GM23248 (cell line): Measurements from ENCODE around the gene REPS1. TPM values are rescaled to one million over a fixed set of nuclear protein-coding genes. Genes with fewer than 3 reads are reported as not detected.

ENCODE experiments used
- DNase-seq: peaks from one replicate; pipeline ENCODE4 v3.0.0-alpha.2; 2015
- H2AFZ ChIP-seq: fragments of 200-600 bp; sonication (generic); 2 replicates; pipeline ENCODE4 v1.6.1; 2016; ENCODE audit warnings: antibody characterized with exemption
- H3F3A ChIP-seq: fragments of 200-600 bp; sonication (generic); 2 replicates; pipeline ENCODE4 v1.6.1; 2016; ENCODE audit warnings: mild to moderate bottlenecking, antibody characterized with exemption, mixed run types; ENCODE audit not compliant: insufficient read depth
- H3K27ac ChIP-seq: fragments of 200-600 bp; sonication (generic); 2 replicates; pipeline ENCODE4 v1.5.1; 2016; ENCODE audit warnings: mild to moderate bottlenecking
- H3K27me3 ChIP-seq: fragments of 200-600 bp; sonication (generic); replicated peaks from 2 replicates; pipeline ENCODE4 v1.6.1; 2016; ENCODE audit warnings: mild to moderate bottlenecking; ENCODE audit not compliant: insufficient read depth
- H3K36me3 ChIP-seq: fragments of 200-600 bp; sonication (generic); 2 replicates; pipeline ENCODE4 v1.6.1; 2016; ENCODE audit warnings: low read depth, mild to moderate bottlenecking
- H3K4me1 ChIP-seq: fragments of 200-600 bp; sonication (generic); 2 replicates; pipeline ENCODE4 v1.6.1; 2016; ENCODE audit warnings: mild to moderate bottlenecking; ENCODE audit not compliant: insufficient read depth
- H3K4me2 ChIP-seq: fragments of 200-600 bp; sonication (generic); one replicate; pipeline ENCODE4 v1.6.1; 2016; ENCODE audit warnings: mild to moderate bottlenecking; ENCODE audit not compliant: unreplicated experiment
- H3K4me3 ChIP-seq: fragments of 200-600 bp; sonication (generic); 2 replicates; pipeline ENCODE4 v1.5.1; 2016; ENCODE audit warnings: mild to moderate bottlenecking
- H3K79me2 ChIP-seq: fragments of 200-600 bp; sonication (generic); 2 replicates; pipeline ENCODE4 v1.6.1; 2016; ENCODE audit warnings: mild to moderate bottlenecking; ENCODE audit not compliant: insufficient read depth
- H3K9ac ChIP-seq: fragments of 200-600 bp; sonication (generic); 2 replicates; pipeline ENCODE4 v1.6.1; 2016; ENCODE audit warnings: mild to moderate bottlenecking
- H3K9me2 ChIP-seq: fragments of 200-600 bp; sonication (generic); 2 replicates; pipeline ENCODE4 v1.6.1; 2016; ENCODE audit warnings: mixed run types, mild to moderate bottlenecking, moderate library complexity; ENCODE audit not compliant: insufficient read depth
- H3K9me3 ChIP-seq: fragments of 200-600 bp; sonication (generic); one replicate; pipeline ENCODE4 v1.6.1; 2017; ENCODE audit warnings: low read depth
- H4K20me1 ChIP-seq: fragments of 200-600 bp; sonication (generic); 2 replicates; pipeline ENCODE4 v1.6.0; 2016; ENCODE audit not compliant: insufficient read depth
- EZH2 ChIP-seq: fragments of 200-600 bp; sonication (generic); IDR thresholded peaks from 2 replicates; pipeline ENCODE4 v1.6.1; 2018; ENCODE audit warnings: antibody characterized with exemption, mild to moderate bottlenecking; ENCODE audit not compliant: insufficient read depth, poor library complexity, severe bottlenecking
- EZH2phosphoT487 ChIP-seq: fragments of 200-600 bp; sonication (generic); IDR thresholded peaks from 2 replicates; pipeline ENCODE4 v1.6.1; 2018; ENCODE audit warnings: antibody characterized with exemption, moderate library complexity, mild to moderate bottlenecking, low read depth; ENCODE audit not compliant: insufficient read depth
- WGBS, 2 experiments: methylation state at CpG; one replicate each; pipeline ENCODE4 v1.1.6; 2015 to 2017; ENCODE audit warnings: low lambda C conversion rate in 2 of 2, low coverage in 1 of 2; ENCODE audit errors: missing lambda C conversion rate in 2 of 2; 5-methylcytosine and 5-hydroxymethylcytosine counted together
- in situ Hi-C: fragments of 300-500 bp; cut with MboI; formaldehyde crosslinking; loops from 2 replicates; pipeline ENCODE4 v1.15.0; 2020
- polyA plus RNA-seq: library from polyadenylated mRNA; unstranded; fragments of >200 nt; fragmentation: Nextera tagmentation; extraction: Ambion mirVana; gene quantifications from 2 replicates; pipeline ENCODE4 v1.2.1, GENCODE V29; 2016
- total RNA-seq: library from RNA; depleted of rRNA; stranded (reverse); fragments of >200 nt; shearing (Covaris generic); gene quantifications from 2 replicates; pipeline ENCODE4 v1.2.3, GENCODE V29; 2014

REPS1 gene
- total and polyA plus RNA-seq, 2 experiments from 2014 or later: 13.1 to 21.1 TPM

DNA sequence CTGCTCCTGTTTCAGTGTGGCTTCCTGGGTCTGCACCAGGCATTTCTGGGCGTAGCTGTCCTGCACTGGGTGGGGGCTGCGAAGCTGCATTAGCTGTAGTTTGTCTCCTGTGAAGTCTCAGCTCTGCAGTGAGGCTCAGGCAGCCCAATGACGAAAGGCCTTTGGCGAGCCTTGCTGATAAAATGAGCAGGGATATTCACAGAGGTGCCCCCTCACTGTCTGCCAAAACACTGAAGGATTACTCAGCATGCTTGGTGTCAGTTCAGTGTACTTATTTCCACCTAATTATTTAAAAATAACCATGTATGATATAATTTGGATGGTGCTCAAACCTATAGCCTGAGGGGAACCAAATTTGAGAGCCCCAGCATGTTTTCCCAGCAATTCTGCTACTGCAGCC lies 118.7 kb downstream of the REPS1 start:
- H2AFZ ChIP-seq: no peak overlapping the region
- no peaks in the 10 kb centered on the region for H3K9me2 ChIP-seq
- H3K9ac ChIP-seq: no peak overlapping the region
- no peaks in the 10 kb centered on the region for H3F3A ChIP-seq
- H3K4me1 ChIP-seq: no peaks in the 10 kb centered on the region
- TF ChIP-seq EZH2phosphoT487: no peak
- no peak for TF ChIP-seq EZH2
- no peak overlapping the region for H3K4me3 ChIP-seq
- 88 to 91% methylated on average over 4 of the region's 4 CpGs for WGBS, 2 experiments
- in situ Hi-C loops: no loop called here
- no peaks in the 10 kb centered on the region for H4K20me1 ChIP-seq
- H3K27me3 ChIP-seq: no peaks in the 10 kb centered on the region
- H3K27ac ChIP-seq: no peak overlapping the region
- no peak overlapping the region for H3K4me2 ChIP-seq
- no peaks in the 10 kb centered on the region for H3K36me3 ChIP-seq
- H3K9me3 ChIP-seq: no peaks in the 10 kb centered on the region
- H3K79me2 ChIP-seq: no peaks in the 10 kb centered on the region
- DNase-seq: no peak

DNA sequence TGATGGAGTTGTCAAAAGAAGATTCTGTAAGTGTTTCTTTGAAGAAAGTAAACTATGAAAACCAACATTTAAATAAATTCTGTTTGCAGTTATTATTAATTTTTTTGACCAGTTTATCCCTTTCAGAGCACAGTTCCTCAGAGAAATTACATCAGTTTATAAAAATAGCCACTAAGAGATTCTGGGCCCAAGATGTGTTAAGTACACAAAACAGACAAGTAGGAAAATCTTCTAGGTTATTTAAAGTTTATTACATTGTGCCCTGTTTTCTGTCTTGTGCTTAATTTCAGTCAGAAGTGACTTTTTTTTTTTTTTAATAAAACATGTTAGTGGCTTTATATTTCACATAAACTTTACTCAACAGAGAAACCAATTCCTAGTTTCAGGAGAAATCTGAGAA lies 119.9 kb downstream of the REPS1 start:
- no peak overlapping the region for H3K4me3 ChIP-seq
- no peak overlapping the region for H2AFZ ChIP-seq
- H3K27me3 ChIP-seq: no peaks in the 10 kb centered on the region
- in situ Hi-C loops: no loop called here
- H3K4me1 ChIP-seq: no peaks in the 10 kb centered on the region
- no peak overlapping the region for H3K9ac ChIP-seq
- no peak overlapping the region for H3K4me2 ChIP-seq
- H3K36me3 ChIP-seq: no peaks in the 10 kb centered on the region
- DNase-seq: no peak
- TF ChIP-seq EZH2 (no peak), EZH2phosphoT487 (no peak)
- no peaks in the 10 kb centered on the region for H4K20me1 ChIP-seq
- H3K9me2 ChIP-seq: no peaks in the 10 kb centered on the region
- H3K79me2 ChIP-seq: no peaks in the 10 kb centered on the region
- H3F3A ChIP-seq: no peaks in the 10 kb centered on the region
- H3K9me3 ChIP-seq: no peaks in the 10 kb centered on the region
- no peak overlapping the region for H3K27ac ChIP-seq

DNA sequence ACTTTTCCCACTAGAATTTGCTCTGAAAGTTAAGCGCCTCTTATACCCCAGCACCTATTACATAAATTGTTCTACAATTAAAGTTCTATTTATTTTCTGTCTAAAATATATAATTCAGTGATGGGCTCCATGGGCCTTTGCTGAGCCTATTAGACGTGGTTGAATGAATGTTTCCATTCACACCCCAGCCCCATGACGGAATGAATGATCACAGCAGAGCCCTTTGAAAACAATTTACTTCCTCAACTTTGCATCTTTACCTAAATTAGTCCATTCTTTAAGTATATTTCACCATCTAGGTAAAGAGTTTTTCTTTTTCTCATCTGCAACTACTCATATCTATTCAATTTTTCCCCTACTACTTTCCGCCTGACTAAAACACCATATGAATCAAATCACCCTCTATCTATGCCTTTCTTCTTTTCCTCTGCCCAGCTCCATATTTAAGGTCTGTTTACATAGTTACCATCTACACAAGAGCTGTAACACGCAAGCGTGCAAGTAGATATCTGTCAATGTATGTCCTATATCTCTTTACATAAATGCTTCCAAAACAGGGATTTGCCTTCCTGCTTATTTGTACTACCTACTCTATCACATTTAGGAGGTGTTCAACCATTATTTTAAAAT lies 122.5 kb downstream of the REPS1 start:
- no peaks in the 10 kb centered on the region for H4K20me1 ChIP-seq
- no peaks in the 10 kb centered on the region for H3F3A ChIP-seq
- no peaks in the 10 kb centered on the region for H3K36me3 ChIP-seq
- no peaks in the 10 kb centered on the region for H3K27me3 ChIP-seq
- H2AFZ ChIP-seq: no peak overlapping the region
- no peak for DNase-seq
- H3K9ac ChIP-seq: no peak overlapping the region
- 81% methylated on average over 6 of the region's 6 CpGs for WGBS, 2 experiments
- no peaks in the 10 kb centered on the region for H3K9me3 ChIP-seq
- H3K4me2 ChIP-seq: no peak overlapping the region
- H3K4me1 ChIP-seq: no peaks in the 10 kb centered on the region
- H3K4me3 ChIP-seq: no peak overlapping the region
- H3K79me2 ChIP-seq: no peaks in the 10 kb centered on the region
- no peaks in the 10 kb centered on the region for H3K9me2 ChIP-seq
- TF ChIP-seq EZH2phosphoT487 (no peak), EZH2 (no peak)
- in situ Hi-C loops: no loop called here
- H3K27ac ChIP-seq: no peak overlapping the region

GRCh38 chr6:138864343-138864890 lies 123.6 kb downstream of the REPS1 start:
- WGBS, 2 experiments: 82% methylated on average over 6 of the region's 6 CpGs
- Histone ChIP-seq H4K20me1 (no peaks in the 10 kb centered on the region), H3F3A (no peaks in the 10 kb centered on the region), H3K27me3 (no peaks in the 10 kb centered on the region), H3K4me3 (no peak overlapping the region), H3K9me3 (no peaks in the 10 kb centered on the region), H3K27ac (no peak overlapping the region), H2AFZ (no peak overlapping the region), H3K4me2 (no peak overlapping the region), H3K79me2 (no peaks in the 10 kb centered on the region), H3K9me2 (no peaks in the 10 kb centered on the region), H3K9ac (no peak overlapping the region), H3K36me3 (no peaks in the 10 kb centered on the region), H3K4me1 (no peaks in the 10 kb centered on the region)
- no peak for TF ChIP-seq EZH2
- in situ Hi-C loops: no loop called here
- DNase-seq: no peak

GRCh38 chr6:138863321-138863720 lies 124.7 kb downstream of the REPS1 start:
- Histone ChIP-seq H3K4me3 (no peak overlapping the region), H3K4me1 (no peaks in the 10 kb centered on the region), H3K9ac (no peak overlapping the region), H3K27ac (no peak overlapping the region), H4K20me1 (no peaks in the 10 kb centered on the region), H3K36me3 (no peaks in the 10 kb centered on the region), H3F3A (no peaks in the 10 kb centered on the region), H3K4me2 (no peak overlapping the region), H3K27me3 (no peaks in the 10 kb centered on the region), H2AFZ (no peak overlapping the region), H3K9me3 (no peaks in the 10 kb centered on the region), H3K9me2 (no peaks in the 10 kb centered on the region), H3K79me2 (no peaks in the 10 kb centered on the region)
- in situ Hi-C loops: no loop called here
- TF ChIP-seq EZH2 (no peak), EZH2phosphoT487 (no peak)
- 34 to 35% methylated on average over 9 of the region's 9 CpGs for WGBS, 2 experiments
- DNase-seq: no peak
